ENCODE data around the gene SMPX. TPM values are rescaled to one million over a fixed set of nuclear protein-coding genes. Genes with fewer than 3 reads are reported as not detected.
A peak's percentile ranks its signal among the peaks of the same experiment; 100 is the strongest.

The SMPX gene
- total RNA-seq, 2 experiments from 2014 or later: not detected

DNA sequence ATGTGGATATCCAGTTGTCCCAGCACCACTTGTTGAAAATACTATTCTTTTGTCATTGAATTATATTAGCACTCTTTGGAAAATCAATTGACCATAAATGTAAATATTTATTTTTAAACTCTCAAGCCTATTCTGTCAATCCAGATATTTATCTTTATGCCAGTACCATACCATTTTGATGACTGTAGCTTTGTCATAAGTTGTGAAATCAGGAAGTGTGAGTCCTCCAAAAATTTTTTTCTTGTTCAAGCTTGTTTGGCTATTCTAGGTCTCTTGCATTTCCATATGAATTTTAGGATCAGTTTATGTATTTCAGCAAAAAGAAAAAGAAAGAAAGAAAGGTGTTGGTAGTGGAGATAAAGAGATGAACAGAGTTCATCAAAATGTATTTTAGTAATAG, 8.2 kb upstream of the SMPX start:
- POLR2A ChIA-PET: no interaction called here
- CTCF ChIA-PET: no interaction called here

DNA sequence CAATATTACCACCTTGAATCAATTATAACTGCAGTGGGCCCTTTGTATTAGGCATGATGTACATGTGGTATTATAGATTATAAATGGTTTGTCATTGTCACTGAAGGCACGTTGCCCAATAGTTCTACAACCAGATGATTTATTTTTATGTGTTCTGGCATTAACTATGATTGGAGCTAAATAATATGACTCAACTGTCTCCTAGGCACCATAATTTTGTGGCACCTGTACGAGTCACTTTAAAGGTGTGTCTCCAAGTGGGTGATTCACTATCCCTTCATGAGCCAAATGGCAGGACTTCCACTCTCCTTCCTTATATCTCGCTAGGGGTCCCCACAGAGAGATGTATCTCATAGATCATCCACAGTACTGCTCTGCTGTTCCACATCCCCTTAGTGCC, 6.1 kb upstream of the SMPX start:
- ChIA-PET CTCF (no interaction called here), POLR2A (no interaction called here)
- Mint-ChIP-seq H3K27ac (no peak overlapping the region), H3K4me3 (no peak overlapping the region), H3K27me3 (peaks cover 6% of the 10 kb centered on the region), H3K36me3 (ENCODE audit: low read depth) (no peaks in the 10 kb centered on the region), H3K9me3 (no peaks in the 10 kb centered on the region), H3K4me1 (no peaks in the 10 kb centered on the region)
- no peak for DNase-seq

More for the DNA sequence above, 8.2 kb upstream of the SMPX start:
- no peak for DNase-seq
- Mint-ChIP-seq H3K36me3 (ENCODE audit: low read depth) (no peaks in the 10 kb centered on the region), H3K4me3 (no peak overlapping the region), H3K27me3 (peaks cover 6% of the 10 kb centered on the region), H3K9me3 (no peaks in the 10 kb centered on the region), H3K27ac (no peak overlapping the region), H3K4me1 (no peaks in the 10 kb centered on the region)

DNA sequence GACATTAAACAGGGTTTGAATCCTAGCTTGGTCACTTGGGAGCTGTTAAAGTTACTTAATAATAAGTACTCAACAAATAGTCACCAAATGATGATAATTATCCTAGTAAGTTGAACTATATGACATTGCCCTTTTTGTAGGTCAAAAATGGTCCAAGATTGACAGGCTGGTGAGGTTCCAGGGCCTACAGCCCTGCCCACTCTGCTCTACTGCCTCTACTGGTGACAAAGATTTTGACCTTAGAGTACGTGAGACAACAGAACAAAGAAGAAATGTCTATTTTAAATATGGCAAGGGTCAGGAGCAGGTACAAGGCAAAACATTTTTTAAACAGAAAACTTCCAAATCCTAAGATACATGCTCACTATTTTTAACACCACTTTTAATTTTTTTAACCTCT, 572 bp upstream of the SMPX start:
- POLR2A ChIA-PET: no interaction called here

GRCh38 chrX:21756785-21757529, 959 bp downstream of the SMPX start:
- no peaks in the 10 kb centered on the region for H3K9me3 Mint-ChIP-seq
- H3K27me3 Mint-ChIP-seq: no peaks in the 10 kb centered on the region
- no peak overlapping the region for H3K4me3 Mint-ChIP-seq
- DNase-seq: no peak
- no peaks in the 10 kb centered on the region for H3K4me1 Mint-ChIP-seq
- H3K27ac Mint-ChIP-seq: no peak overlapping the region
- POLR2A ChIA-PET: no interaction called here
- H3K36me3 Mint-ChIP-seq (ENCODE audit: low read depth): no peaks in the 10 kb centered on the region
- CTCF ChIA-PET: interaction anchor here (1.2 kb wide), 1 partner anchor 1227 kb away, joined by 3 read pairs; no protein-coding TSS in a partner anchor

More for the DNA sequence above, 572 bp upstream of the SMPX start:
- Mint-ChIP-seq H3K4me1 (no peaks in the 10 kb centered on the region), H3K27ac (no peak overlapping the region), H3K9me3 (no peaks in the 10 kb centered on the region), H3K4me3 (no peak overlapping the region), H3K27me3 (peaks cover 1% of the 10 kb centered on the region), H3K36me3 (ENCODE audit: low read depth) (no peaks in the 10 kb centered on the region)
- CTCF ChIA-PET: no interaction called here
- no peak for DNase-seq

DNA sequence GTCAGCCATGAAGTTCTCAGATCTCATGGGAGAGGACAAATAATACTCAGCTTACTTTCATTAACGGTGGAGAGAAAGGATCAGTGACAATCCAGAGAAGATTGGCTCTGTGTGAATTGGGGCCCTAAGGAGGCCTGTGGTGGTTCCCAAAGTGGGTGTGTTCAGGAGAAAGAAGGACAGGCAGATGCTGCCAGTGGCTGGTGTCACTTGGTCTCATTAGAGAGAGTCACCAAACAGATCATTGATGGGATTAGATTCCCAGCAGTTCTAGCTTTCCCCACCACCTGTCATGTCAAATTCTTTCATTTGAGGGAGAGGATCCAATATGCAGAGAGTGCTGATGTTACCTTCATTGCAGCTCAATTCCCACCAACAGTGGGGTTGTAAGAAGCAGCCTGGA, 8.0 kb downstream of the SMPX start:
- Mint-ChIP-seq H3K36me3 (ENCODE audit: low read depth) (no peaks in the 10 kb centered on the region), H3K4me1 (no peaks in the 10 kb centered on the region), H3K4me3 (no peak overlapping the region), H3K27me3 (peaks cover 12% of the 10 kb centered on the region), H3K27ac (no peak overlapping the region), H3K9me3 (no peaks in the 10 kb centered on the region)
- ChIA-PET POLR2A (no interaction called here), CTCF (no interaction called here)
- no peak for DNase-seq

DNA sequence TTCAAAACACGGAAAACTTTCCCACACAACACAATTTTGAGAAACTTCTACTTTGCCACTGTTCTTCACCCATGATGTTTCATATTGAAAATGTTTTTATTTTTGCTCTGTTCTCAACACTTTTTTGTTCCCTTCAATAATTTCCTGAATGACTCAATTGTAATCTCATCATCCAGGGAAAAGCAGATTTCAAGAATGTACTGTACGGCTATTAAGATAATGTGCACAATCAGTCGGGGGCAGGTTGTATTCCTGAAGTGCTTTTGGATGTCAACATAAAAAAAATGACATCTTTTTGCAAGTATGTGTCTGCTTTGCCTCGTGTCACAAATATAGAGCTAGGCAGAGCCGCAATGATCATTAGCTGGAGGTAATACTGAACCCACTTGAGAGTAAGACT, 9.7 kb downstream of the SMPX start:
- Mint-ChIP-seq H3K27me3 (peaks cover 14% of the 10 kb centered on the region), H3K27ac (no peak overlapping the region), H3K4me3 (no peak overlapping the region), H3K36me3 (ENCODE audit: low read depth) (no peaks in the 10 kb centered on the region), H3K4me1 (no peaks in the 10 kb centered on the region), H3K9me3 (no peaks in the 10 kb centered on the region)
- DNase-seq: no peak
- ChIA-PET POLR2A (no interaction called here), CTCF (no interaction called here)

GRCh38 chrX:21747558-21747957, 10.4 kb downstream of the SMPX start:
- no peak for DNase-seq
- Mint-ChIP-seq H3K4me3 (no peak overlapping the region), H3K4me1 (no peaks in the 10 kb centered on the region), H3K9me3 (no peaks in the 10 kb centered on the region), H3K36me3 (ENCODE audit: low read depth) (no peaks in the 10 kb centered on the region), H3K27ac (no peak overlapping the region), H3K27me3 (peaks cover 14% of the 10 kb centered on the region)
- ChIA-PET POLR2A (no interaction called here), CTCF (no interaction called here)

DNA sequence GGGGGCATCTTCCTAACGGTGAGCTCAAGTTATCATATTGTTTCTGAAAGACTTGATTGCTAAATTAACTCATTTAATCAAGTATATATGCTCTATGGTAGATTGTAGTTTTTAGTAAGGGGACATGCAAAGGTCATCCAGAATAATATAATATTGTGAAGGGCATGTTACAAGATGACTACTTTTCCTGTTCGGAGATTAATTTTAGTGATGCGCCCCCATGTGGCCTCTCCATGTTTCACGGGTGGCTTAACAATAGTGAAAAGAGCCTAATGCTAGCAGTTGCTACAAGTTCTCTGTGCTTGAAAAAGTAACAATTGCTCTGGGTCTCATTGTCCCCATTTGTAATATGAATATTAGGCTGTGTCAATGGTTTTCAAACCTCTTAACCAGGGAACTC, 12.2 kb downstream of the SMPX start:
- H3K4me1 Mint-ChIP-seq: no peaks in the 10 kb centered on the region
- H3K9me3 Mint-ChIP-seq: no peaks in the 10 kb centered on the region
- DNase-seq: peak; percentile 42
- ChIA-PET CTCF (interaction anchor here (0.9 kb wide), 1 partner anchor 13 kb away, joined by 3 read pairs; no protein-coding TSS in a partner anchor), POLR2A (no interaction called here)
- H3K4me3 Mint-ChIP-seq: no peak overlapping the region
- H3K27me3 Mint-ChIP-seq: peaks cover 14% of the 10 kb centered on the region
- no peak overlapping the region for H3K27ac Mint-ChIP-seq
- no peaks in the 10 kb centered on the region for H3K36me3 Mint-ChIP-seq (ENCODE audit: low read depth)

GRCh38 chrX:21744721-21745120, 13.2 kb downstream of the SMPX start:
- no peak overlapping the region for H3K27ac Mint-ChIP-seq
- CTCF ChIA-PET: interaction anchor here (0.9 kb wide), 1 partner anchor 12 kb away, joined by 3 read pairs; no protein-coding TSS in a partner anchor

DNA sequence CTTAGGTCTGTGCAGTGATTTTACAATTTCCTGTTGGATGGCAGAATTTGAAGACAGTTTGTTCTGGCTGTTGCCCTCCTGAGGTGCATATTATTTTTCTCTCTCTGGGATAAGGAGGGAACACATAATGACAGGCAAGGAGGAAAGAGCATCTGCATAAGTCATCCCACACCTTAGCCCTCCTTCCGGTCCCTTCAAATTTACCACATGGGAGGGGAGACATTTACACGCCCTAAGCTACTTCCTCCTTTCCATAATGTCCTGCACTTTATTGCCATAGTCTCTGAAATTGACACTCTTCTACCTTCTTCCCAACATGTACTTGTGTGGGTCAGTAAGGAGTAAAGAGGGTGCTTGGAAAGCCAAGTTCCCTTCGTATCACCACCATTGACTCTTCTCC, 13.9 kb downstream of the SMPX start:
- H3K4me1 Mint-ChIP-seq: no peaks in the 10 kb centered on the region
- POLR2A ChIA-PET: no interaction called here
- CTCF ChIA-PET: no interaction called here
- no peak overlapping the region for H3K27ac Mint-ChIP-seq
- peaks cover 12% of the 10 kb centered on the region for H3K27me3 Mint-ChIP-seq
- H3K36me3 Mint-ChIP-seq (ENCODE audit: low read depth): no peaks in the 10 kb centered on the region
- DNase-seq: no peak
- H3K4me3 Mint-ChIP-seq: no peak overlapping the region
- no peaks in the 10 kb centered on the region for H3K9me3 Mint-ChIP-seq

More at GRCh38 chrX:21744721-21745120, 13.2 kb downstream of the SMPX start:
- H3K4me1 Mint-ChIP-seq: no peaks in the 10 kb centered on the region
- H3K4me3 Mint-ChIP-seq: no peak overlapping the region
- H3K36me3 Mint-ChIP-seq (ENCODE audit: low read depth): no peaks in the 10 kb centered on the region
- peaks cover 13% of the 10 kb centered on the region for H3K27me3 Mint-ChIP-seq
- no peaks in the 10 kb centered on the region for H3K9me3 Mint-ChIP-seq
- no peak for DNase-seq
- POLR2A ChIA-PET: no interaction called here

DNA sequence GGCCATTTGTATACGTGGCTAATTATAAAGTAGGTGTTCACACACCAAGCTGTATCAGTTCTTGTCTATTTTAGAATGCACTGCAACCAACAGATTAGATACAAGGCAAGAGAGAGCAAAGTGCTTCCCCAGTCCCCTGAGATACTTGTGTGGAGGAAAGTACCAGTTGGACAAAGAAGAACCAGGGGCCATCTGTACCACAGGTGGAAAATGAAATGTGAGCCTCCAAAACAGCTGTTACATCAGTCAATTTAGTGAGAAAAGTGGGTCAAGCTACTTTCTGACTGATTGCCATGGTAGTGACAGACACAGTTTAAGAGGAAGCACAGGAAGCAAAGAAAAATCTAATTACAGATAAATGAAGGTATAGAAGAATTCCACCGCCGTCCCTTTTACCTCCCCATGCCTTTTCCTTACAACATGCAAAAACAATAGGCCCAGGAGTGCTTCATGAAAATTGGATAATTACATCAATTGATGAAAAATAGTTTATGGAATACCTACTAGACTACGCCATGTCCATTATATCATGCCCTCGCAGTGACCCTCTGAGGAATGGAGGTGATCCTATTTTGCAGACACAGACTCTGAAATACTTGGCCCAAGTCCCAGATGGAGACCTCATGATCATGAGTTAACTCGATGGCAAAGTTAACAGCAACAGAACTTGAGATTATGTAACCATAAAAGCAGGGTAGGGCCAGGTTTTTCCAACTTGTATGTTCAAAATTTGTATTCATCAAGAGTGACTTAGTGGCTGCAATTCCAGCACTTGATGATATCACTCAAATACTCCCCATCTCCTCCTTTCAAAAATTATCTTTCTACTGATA, 15.8 kb downstream of the SMPX start:
- H3K36me3 Mint-ChIP-seq (ENCODE audit: low read depth): no peaks in the 10 kb centered on the region
- CTCF ChIA-PET: no interaction called here
- H3K4me1 Mint-ChIP-seq: no peaks in the 10 kb centered on the region
- POLR2A ChIA-PET: no interaction called here
- H3K27ac Mint-ChIP-seq: no peak overlapping the region
- H3K4me3 Mint-ChIP-seq: no peak overlapping the region
- H3K27me3 Mint-ChIP-seq: peaks cover 1% of the 10 kb centered on the region
- H3K9me3 Mint-ChIP-seq: no peaks in the 10 kb centered on the region
- DNase-seq: no peak

- H3K4me1 Mint-ChIP-seq: no peaks in the 10 kb centered on the region
- peaks cover 3% of the 10 kb centered on the region for H3K27me3 Mint-ChIP-seq
- no peak for DNase-seq
- H3K4me3 Mint-ChIP-seq: no peak overlapping the region
- no peak overlapping the region for H3K27ac Mint-ChIP-seq
- H3K9me3 Mint-ChIP-seq: no peaks in the 10 kb centered on the region
- no peaks in the 10 kb centered on the region for H3K36me3 Mint-ChIP-seq (ENCODE audit: low read depth)
- CTCF ChIA-PET: no interaction called here
- POLR2A ChIA-PET: no interaction called here
These were observed 16.6 kb downstream of the SMPX start for GRCh38 chrX:21741364-21741763.

DNA sequence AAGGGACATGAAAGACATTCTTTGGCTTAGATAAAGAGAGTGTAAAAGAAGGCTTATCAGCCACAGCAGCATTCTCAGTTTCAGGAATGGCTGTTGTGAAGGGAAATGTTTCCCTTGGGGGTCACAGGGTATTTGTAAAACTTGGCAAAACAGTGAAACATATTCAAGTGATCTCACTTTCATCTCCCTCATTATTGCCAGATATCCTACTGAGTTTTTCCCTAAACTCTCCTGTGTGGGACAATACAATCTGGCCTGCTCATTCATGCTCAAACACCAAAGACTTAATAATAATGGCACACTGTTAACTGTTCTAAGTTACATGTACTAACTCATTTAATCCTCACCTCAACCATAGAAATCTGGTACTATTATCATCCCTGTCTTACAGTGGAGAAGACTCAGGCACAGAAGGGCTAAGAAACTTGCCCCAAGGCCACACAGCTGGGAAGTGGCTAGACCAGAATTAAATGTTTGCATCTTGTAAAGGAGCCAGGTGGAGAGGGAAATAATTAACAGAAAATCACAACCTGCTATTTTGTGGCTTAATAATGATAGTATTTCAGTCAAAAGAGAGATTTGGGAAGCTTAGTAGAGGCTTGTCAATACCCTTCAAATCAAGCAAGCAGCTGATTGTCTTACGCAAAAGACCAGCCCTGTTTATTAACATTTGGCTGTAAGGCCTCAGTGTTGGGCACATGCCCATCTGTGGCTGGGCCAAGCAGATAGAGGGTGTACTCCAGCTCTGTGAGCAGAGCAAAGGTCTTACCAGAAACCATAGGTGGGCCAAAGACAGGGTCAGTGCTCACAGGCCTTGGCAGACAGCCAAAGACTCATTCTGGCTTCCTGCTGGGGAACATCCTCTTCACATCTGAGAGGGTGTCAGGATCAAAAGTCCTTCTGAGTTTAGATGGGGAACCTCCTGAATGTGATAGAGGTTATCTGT, 17.3 kb downstream of the SMPX start:
- no peak for DNase-seq
- ChIA-PET CTCF (no interaction called here), POLR2A (no interaction called here)
- H3K27ac Mint-ChIP-seq: no peak overlapping the region
- H3K4me3 Mint-ChIP-seq: no peak overlapping the region
- H3K27me3 Mint-ChIP-seq: peaks cover 5% of the 10 kb centered on the region
- H3K36me3 Mint-ChIP-seq (ENCODE audit: low read depth): no peaks in the 10 kb centered on the region
- no peaks in the 10 kb centered on the region for H3K9me3 Mint-ChIP-seq
- H3K4me1 Mint-ChIP-seq: no peaks in the 10 kb centered on the region

Data from activated CD4-positive, alpha-beta memory T cell treated with anti-CD3 and anti-CD28 coated beads, Interleukin-2, amount 10 ng/mL, durations not matched to agents 7 days and 5 days (primary cell).